ENCODE data around the gene GCG. TPM values are rescaled to one million over a fixed set of nuclear protein-coding genes. Genes with fewer than 3 reads are reported as not detected.

Gene GCG
- total RNA-seq, 1 experiment from 2014 or later, result 0.17 TPM

DNA sequence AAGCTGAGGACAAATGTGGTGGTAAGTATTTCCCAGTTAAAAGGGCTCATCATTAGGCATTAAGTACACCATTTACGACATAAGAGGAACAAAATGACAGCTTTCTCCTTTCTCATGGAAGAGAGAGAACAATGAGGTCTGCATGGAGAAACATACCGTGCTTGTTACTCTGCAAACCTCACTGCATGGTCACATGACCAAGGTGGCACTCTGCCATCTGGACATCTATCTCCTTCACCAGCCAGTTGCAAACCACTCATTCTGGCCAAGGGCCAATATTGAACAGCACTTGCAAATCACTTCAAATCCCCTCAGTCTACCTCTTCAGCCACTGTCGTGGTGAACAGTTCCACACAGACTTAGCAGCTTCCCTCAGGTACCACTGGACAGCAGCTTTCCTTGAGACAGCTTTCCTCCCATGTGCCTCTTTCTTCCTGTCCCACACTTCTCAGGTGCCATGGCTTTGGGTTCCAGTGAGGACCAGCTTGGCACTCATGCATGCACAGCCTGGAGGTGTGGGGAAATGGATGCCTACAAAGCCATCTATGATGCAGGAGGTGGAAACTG is 48.5 kb downstream of the GCG start:
- DNase-seq (ENCODE audit: low read depth), result peak; percentile 47

DNA sequence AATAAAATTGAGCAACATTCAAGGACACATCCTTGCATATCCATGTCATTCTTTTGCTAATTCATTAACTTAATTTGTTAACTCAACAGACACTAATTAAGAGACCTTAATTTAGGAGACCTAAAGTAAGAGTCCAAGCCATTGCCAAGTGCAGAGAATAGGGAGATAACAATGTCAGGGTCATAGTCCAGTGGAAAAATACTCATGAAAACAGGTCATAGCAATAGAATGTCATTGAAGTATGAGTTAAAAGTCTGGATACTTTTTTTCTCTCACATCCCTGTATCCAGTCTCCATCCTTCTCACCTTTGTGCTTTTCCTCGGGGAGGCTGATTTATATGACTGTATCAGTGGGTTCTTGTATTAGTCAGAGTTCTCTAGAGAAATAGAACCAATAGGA is 51.5 kb downstream of the GCG start:
- DNase-seq (ENCODE audit: low read depth), result no peak

DNA sequence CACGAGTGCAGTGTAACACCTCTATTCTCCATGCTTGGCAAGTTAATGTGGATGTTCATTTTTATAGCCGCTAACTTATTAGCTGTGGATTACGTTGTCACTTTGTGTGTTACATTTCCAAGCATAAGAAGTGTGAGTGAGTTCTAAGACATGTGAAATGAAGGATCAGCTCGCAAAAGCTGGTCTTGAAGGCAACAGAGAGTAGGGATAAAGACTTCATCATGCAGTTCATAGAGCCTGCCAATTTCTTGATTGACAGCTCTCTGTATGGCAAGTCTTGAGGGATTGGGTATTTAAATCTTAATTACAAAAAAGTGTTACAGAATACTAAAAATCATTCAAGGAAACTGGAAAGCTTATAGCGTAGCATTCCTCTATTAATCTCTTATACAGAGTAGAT is 52.2 kb downstream of the GCG start:
- no peak for DNase-seq (ENCODE audit: low read depth)

Other genes with a start within 250 kb of the GCG start
- 20.5 and 27.7 TPM in 2 replicates for gene DPP4, start 78.0 kb downstream of the GCG start, total RNA-seq (2014; rRNA removed)
- 102 and 115 TPM in 2 replicates for gene FAP, start 91.2 kb upstream of the GCG start, total RNA-seq (2014; rRNA removed)
- gene IFIH1, start 166.4 kb upstream of the GCG start, total RNA-seq (2014; rRNA removed), result 2.6 and 5.6 TPM in 2 replicates
- 0.52 and 0.90 TPM in 2 replicates for gene GCA, start 191.9 kb upstream of the GCG start, total RNA-seq (2014; rRNA removed)